SK-N-MC (cell line): ENCODE data around the gene KIAA1191.

Experiments used
- EZH2 ChIP-seq: fragments of 200-600 bp; sonication (generic); IDR thresholded peaks from one replicate; pipeline ENCODE4 v1.6.1; 2017; ENCODE audit warnings: antibody characterized with exemption
- POLR2AphosphoS5 ChIP-seq: IDR thresholded peaks from 2 replicates; pipeline ENCODE4 v1.6.1; 2012; ENCODE audit warnings: mild to moderate bottlenecking, low read depth, low read length, borderline replicate concordance

- no peak for TF ChIP-seq POLR2AphosphoS5
- TF ChIP-seq EZH2: no peak
These were observed 21.2 kb upstream of the KIAA1191 start for GRCh38 chr5:176382721-176383120.
